H1 (cell line): ENCODE results near the gene DDX11.
"Not testable (repeated sequence)": the region's sequence is repeated elsewhere in the genome, so short reads cannot be mapped to it uniquely, and the experiment has no call there.

Source experiments
- BRCA1 ChIP-seq: IDR thresholded peaks from 2 replicates; pipeline ENCODE4 v1.6.1; 2012; ENCODE audit warnings: low read depth, low read length, improper control_type of control experiment
- EP300 ChIP-seq, 2 experiments: IDR thresholded peaks; 1 replicate in 1 of 2; 2 replicates in 1 of 2; pipeline ENCODE4 v1.6.1; 2011 to 2012; ENCODE audit warnings: low read depth in 2 of 2, low read length in 2 of 2, mild to moderate bottlenecking in 2 of 2, borderline replicate concordance in 1 of 2, inconsistent platforms in 1 of 2, moderate library complexity in 1 of 2
- GABPA ChIP-seq: IDR thresholded peaks from 2 replicates; pipeline ENCODE4 v1.6.1; 2011; ENCODE audit warnings: mild to moderate bottlenecking, low read length, moderate library complexity, borderline replicate concordance; ENCODE audit not compliant: insufficient read depth
- JUND ChIP-seq: IDR thresholded peaks from 2 replicates; pipeline ENCODE4 v1.6.1; 2011; ENCODE audit warnings: mild to moderate bottlenecking, improper control_type of control experiment, low read length
- POLR2A ChIP-seq, 2 experiments: IDR thresholded peaks; 1 replicate in 1 of 2; 2 replicates in 1 of 2; pipeline ENCODE4 v1.6.1; 2011; ENCODE audit warnings: low read depth in 2 of 2, low read length in 2 of 2, mild to moderate bottlenecking in 2 of 2; ENCODE audit errors: control extremely low read depth in 1 of 2
- POLR2AphosphoS5 ChIP-seq: IDR thresholded peaks from 2 replicates; pipeline ENCODE4 v1.6.1; 2011; ENCODE audit warnings: low read depth, low read length
- SP1 ChIP-seq: IDR thresholded peaks from 2 replicates; pipeline ENCODE4 v1.6.1; 2011; ENCODE audit warnings: low read depth, low read length
- TAF1 ChIP-seq: IDR thresholded peaks from 2 replicates; pipeline ENCODE4 v1.6.1; 2011; ENCODE audit warnings: mild to moderate bottlenecking, low read depth, low read length
- YY1 ChIP-seq: IDR thresholded peaks from 2 replicates; pipeline ENCODE4 v1.6.1; 2011; ENCODE audit warnings: low read depth, mild to moderate bottlenecking, low read length
- ZNF274 ChIP-seq: IDR thresholded peaks from 2 replicates; pipeline ENCODE4 v1.7.0; 2012; ENCODE audit warnings: low read length, borderline replicate concordance; ENCODE audit errors: extremely low read depth
- TF ChIP-seq, protein P1 (sequence below), 3 experiments: IDR thresholded peaks; 1 replicate in 2 of 3; 2 replicates in 1 of 3; pipeline versions ENCODE4 v1.5.1 to v1.6.1; 2011; ENCODE audit warnings: low read length in 3 of 3, mild to moderate bottlenecking in 3 of 3, inconsistent platforms in 2 of 3, low read depth in 1 of 3, moderate library complexity in 1 of 3; ENCODE audit not compliant: insufficient read depth in 1 of 3; ENCODE audit errors: control extremely low read depth in 1 of 3
- TF ChIP-seq, protein P2 (sequence below): IDR thresholded peaks from 2 replicates; pipeline ENCODE4 v1.6.1; 2011; ENCODE audit warnings: low read depth, mild to moderate bottlenecking, low read length; ENCODE audit not compliant: insufficient read depth
- TF ChIP-seq, protein P3 (sequence below): IDR thresholded peaks from 2 replicates; pipeline ENCODE4 v1.6.1; 2012; ENCODE audit warnings: inconsistent platforms

DNA sequence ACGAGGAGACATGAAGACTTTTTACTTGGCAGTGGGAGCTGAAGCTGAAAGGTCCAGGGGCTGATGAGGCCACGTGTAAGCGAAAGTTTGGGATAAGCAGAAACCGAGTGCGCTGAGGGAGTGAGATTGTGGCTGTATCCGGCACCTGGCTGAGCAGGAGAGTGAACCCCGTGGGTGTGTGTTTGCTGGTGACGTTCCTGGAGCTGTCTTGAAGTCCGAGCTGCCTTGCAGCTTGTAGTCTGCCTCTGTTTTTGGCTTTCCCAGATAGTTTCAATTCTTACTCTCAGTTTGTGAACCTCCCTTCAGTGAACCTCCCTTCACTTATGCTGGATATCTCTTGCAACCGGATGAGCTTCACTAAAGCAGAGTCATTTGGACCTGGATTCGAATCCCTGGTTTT is 2.5 kb downstream of the DDX11 start:
- TF ChIP-seq GABPA; POLR2A (IDR thresholded peaks at IDR 0.05; ENCODE audit: control extremely low read depth in 1 of 2, low read depth in 2 of 2, low read length in 2 of 2); TAF1; BRCA1; SP1; POLR2AphosphoS5; EP300 (IDR thresholded peaks at IDR 0.05; ENCODE audit: borderline replicate concordance in 1 of 2, low read depth in 2 of 2, low read length in 2 of 2); YY1; JUND; ZNF274: not testable (repeated sequence)
- TF ChIP-seq, protein P1, sequence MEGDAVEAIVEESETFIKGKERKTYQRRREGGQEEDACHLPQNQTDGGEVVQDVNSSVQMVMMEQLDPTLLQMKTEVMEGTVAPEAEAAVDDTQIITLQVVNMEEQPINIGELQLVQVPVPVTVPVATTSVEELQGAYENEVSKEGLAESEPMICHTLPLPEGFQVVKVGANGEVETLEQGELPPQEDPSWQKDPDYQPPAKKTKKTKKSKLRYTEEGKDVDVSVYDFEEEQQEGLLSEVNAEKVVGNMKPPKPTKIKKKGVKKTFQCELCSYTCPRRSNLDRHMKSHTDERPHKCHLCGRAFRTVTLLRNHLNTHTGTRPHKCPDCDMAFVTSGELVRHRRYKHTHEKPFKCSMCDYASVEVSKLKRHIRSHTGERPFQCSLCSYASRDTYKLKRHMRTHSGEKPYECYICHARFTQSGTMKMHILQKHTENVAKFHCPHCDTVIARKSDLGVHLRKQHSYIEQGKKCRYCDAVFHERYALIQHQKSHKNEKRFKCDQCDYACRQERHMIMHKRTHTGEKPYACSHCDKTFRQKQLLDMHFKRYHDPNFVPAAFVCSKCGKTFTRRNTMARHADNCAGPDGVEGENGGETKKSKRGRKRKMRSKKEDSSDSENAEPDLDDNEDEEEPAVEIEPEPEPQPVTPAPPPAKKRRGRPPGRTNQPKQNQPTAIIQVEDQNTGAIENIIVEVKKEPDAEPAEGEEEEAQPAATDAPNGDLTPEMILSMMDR (IDR thresholded peaks at IDR 0.05; ENCODE audit: control extremely low read depth in 1 of 3, insufficient read depth in 1 of 3, low read depth in 1 of 3, low read length in 3 of 3): not testable (repeated sequence)
- TF ChIP-seq, protein P2, sequence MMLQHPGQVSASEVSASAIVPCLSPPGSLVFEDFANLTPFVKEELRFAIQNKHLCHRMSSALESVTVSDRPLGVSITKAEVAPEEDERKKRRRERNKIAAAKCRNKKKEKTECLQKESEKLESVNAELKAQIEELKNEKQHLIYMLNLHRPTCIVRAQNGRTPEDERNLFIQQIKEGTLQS: not testable (repeated sequence)
- TF ChIP-seq, protein P3, sequence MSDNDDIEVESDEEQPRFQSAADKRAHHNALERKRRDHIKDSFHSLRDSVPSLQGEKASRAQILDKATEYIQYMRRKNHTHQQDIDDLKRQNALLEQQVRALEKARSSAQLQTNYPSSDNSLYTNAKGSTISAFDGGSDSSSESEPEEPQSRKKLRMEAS: not testable (repeated sequence)
